ENCODE measurements around the gene DNAH9.
"Not testable (repeated sequence)": the region's sequence is repeated elsewhere in the genome, so short reads cannot be mapped to it uniquely, and the experiment has no call there.

Gene DNAH9

GRCh38 chr17:11950771-11951519 lies 352.7 kb downstream of the DNAH9 start:
- no peak overlapping the region for H3K4me3 ChIP-seq (ENCODE audit: low read depth, low read length)
- DNase-seq (ENCODE audit: low read depth, low spot score) = no peak
- TF ChIP-seq, protein P1, sequence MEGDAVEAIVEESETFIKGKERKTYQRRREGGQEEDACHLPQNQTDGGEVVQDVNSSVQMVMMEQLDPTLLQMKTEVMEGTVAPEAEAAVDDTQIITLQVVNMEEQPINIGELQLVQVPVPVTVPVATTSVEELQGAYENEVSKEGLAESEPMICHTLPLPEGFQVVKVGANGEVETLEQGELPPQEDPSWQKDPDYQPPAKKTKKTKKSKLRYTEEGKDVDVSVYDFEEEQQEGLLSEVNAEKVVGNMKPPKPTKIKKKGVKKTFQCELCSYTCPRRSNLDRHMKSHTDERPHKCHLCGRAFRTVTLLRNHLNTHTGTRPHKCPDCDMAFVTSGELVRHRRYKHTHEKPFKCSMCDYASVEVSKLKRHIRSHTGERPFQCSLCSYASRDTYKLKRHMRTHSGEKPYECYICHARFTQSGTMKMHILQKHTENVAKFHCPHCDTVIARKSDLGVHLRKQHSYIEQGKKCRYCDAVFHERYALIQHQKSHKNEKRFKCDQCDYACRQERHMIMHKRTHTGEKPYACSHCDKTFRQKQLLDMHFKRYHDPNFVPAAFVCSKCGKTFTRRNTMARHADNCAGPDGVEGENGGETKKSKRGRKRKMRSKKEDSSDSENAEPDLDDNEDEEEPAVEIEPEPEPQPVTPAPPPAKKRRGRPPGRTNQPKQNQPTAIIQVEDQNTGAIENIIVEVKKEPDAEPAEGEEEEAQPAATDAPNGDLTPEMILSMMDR (IDR thresholded peaks at IDR 0.05; ENCODE audit: low read depth, low read length) = no peak
- in situ Hi-C loops (cut with HindIII; ENCODE audit: low sequenced_read_pairs) = no loop called here

DNA sequence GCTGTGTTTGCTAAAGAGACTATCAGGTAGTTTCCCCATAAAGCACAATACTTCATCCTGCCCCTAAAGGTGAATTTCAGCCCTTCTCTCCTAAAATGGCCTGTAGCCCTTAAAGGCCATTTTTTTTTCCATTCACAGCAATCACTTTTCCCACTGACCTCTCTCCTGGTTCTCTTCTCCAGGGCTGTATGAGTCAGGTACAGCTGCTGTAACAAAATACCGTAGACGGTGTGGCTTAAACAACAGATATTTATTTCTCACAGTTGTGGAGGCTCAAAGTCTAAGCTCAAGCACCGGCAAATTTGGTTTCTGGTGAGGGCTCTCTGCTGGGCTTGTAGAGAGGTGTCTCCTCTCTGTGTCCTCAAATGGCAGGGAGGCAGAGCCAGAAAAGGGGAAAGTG lies 354.3 kb downstream of the DNAH9 start:
- TF ChIP-seq, protein P1 (IDR thresholded peaks at IDR 0.05; ENCODE audit: low read depth, low read length) = no peak
- in situ Hi-C loops (cut with HindIII; ENCODE audit: low sequenced_read_pairs) = no loop called here
- no peak for DNase-seq (ENCODE audit: low read depth, low spot score)
- H3K4me3 ChIP-seq (ENCODE audit: low read depth, low read length) = no peak overlapping the region

DNA sequence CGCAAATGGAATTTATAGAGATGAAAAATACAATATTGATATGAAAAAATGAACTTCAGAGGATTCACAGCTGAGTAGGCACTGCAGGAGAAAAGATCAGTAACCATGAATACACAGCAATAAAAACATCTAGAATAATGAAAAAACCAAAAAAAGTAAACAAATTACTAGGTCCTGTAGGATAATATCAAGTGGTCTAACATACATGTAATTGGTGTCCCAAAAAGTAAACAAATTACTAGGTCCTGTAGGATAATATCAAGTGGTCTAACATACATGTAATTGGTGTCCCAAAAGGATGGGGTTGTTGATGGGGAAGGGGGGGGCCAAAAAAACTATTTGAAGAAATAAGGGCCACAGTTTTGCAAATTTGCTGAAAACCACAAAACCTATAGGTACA lies 355.7 kb downstream of the DNAH9 start:
- TF ChIP-seq, protein P1 (IDR thresholded peaks at IDR 0.05; ENCODE audit: low read depth, low read length) = no peak
- in situ Hi-C loops (cut with HindIII; ENCODE audit: low sequenced_read_pairs) = no loop called here
- peak; percentile 14 for DNase-seq (ENCODE audit: low read depth, low spot score)
- H3K4me3 ChIP-seq (ENCODE audit: low read depth, low read length) = no peak overlapping the region

GRCh38 chr17:11954936-11955335 lies 356.7 kb downstream of the DNAH9 start:
- DNase-seq (ENCODE audit: low read depth, low spot score) = no peak
- in situ Hi-C loops (cut with HindIII; ENCODE audit: low sequenced_read_pairs) = no loop called here

GRCh38 chr17:11969565-11969964 lies 371.3 kb downstream of the DNAH9 start:
- in situ Hi-C loops (cut with HindIII; ENCODE audit: low sequenced_read_pairs) = no loop called here
- TF ChIP-seq, protein P1 (IDR thresholded peaks at IDR 0.05; ENCODE audit: low read depth, low read length) = no peak
- no peak overlapping the region for H3K4me3 ChIP-seq (ENCODE audit: low read depth, low read length)
- no peak for DNase-seq (ENCODE audit: low read depth, low spot score)

More at GRCh38 chr17:11954936-11955335, 356.7 kb downstream of the DNAH9 start:
- H3K4me3 ChIP-seq (ENCODE audit: low read depth, low read length) = no peak overlapping the region
- TF ChIP-seq, protein P1 (IDR thresholded peaks at IDR 0.05; ENCODE audit: low read depth, low read length) = no peak

DNA sequence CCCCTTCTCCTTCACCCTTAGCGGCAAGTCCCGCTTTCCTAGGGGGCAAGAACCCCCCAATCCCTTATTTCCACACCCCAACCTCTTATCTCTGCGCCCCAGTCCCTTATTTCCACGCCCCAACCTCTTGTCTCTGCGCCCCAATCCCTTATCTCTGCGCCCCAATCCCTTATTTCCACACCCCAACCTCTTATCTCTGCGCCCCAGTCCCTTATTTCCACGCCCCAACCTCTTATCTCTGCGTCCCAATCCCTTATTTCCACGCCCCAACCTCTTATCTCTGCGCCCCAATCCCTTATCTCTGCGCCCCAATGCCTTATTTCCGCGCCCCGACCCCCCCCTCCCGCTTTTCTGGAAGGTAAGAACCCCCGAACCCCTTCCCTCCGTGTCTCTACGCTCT lies 374.5 kb downstream of the DNAH9 start:
- DNase-seq (ENCODE audit: low read depth, low spot score); in situ Hi-C loops (cut with HindIII; ENCODE audit: low sequenced_read_pairs); H3K4me3 ChIP-seq (ENCODE audit: low read depth, low read length): not testable (repeated sequence)

GRCh38 chr17:11979795-11980194 lies 381.5 kb downstream of the DNAH9 start:
- in situ Hi-C loops (cut with HindIII; ENCODE audit: low sequenced_read_pairs) = no loop called here
- no peak overlapping the region for H3K4me3 ChIP-seq (ENCODE audit: low read depth, low read length)
- TF ChIP-seq, protein P1 (IDR thresholded peaks at IDR 0.05; ENCODE audit: low read depth, low read length) = no peak
- no peak for DNase-seq (ENCODE audit: low read depth, low spot score)
